GM10266 (cell line): ENCODE data around the gene OS9.

ENCODE experiments used
- DNase-seq: peaks from one replicate; pipeline ENCODE4 v3.0.0; 2012; ENCODE audit errors: extremely low spot score
- TF ChIP-seq, protein P1 (sequence below): IDR thresholded peaks from 2 replicates; pipeline ENCODE4 v1.5.1; 2012; ENCODE audit warnings: mild to moderate bottlenecking, low read depth; ENCODE audit not compliant: control insufficient read depth, insufficient read depth; ENCODE audit errors: missing control alignments

OS9 gene

GRCh38 chr12:57687862-57688261 lies 6.1 kb upstream of the OS9 start:
- no peak for DNase-seq
- TF ChIP-seq, protein P1, sequence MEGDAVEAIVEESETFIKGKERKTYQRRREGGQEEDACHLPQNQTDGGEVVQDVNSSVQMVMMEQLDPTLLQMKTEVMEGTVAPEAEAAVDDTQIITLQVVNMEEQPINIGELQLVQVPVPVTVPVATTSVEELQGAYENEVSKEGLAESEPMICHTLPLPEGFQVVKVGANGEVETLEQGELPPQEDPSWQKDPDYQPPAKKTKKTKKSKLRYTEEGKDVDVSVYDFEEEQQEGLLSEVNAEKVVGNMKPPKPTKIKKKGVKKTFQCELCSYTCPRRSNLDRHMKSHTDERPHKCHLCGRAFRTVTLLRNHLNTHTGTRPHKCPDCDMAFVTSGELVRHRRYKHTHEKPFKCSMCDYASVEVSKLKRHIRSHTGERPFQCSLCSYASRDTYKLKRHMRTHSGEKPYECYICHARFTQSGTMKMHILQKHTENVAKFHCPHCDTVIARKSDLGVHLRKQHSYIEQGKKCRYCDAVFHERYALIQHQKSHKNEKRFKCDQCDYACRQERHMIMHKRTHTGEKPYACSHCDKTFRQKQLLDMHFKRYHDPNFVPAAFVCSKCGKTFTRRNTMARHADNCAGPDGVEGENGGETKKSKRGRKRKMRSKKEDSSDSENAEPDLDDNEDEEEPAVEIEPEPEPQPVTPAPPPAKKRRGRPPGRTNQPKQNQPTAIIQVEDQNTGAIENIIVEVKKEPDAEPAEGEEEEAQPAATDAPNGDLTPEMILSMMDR: no peak

DNA sequence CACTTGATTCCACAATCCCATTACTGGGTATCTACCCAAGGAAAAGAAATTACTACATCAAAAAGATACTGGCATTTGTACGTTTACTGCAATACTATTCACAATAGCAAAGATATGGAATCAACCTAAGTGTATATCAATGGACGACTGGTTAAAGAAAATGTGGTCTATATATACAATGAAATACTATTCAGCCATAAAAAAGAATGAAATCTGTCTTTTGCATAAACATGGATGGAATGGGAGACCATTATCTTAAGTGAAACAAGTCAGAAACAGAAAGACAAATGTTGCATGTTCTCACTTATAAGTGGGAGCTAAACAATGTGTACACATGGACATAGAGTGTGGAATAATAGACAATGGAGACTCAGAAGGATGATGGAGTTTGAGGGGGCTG lies 5.0 kb upstream of the OS9 start:
- TF ChIP-seq, protein P1: no peak
- DNase-seq: no peak

- DNase-seq: no peak
- TF ChIP-seq, protein P1: no peak
These were observed 1.4 kb upstream of the OS9 start for GRCh38 chr12:57692500-57692899.

DNA sequence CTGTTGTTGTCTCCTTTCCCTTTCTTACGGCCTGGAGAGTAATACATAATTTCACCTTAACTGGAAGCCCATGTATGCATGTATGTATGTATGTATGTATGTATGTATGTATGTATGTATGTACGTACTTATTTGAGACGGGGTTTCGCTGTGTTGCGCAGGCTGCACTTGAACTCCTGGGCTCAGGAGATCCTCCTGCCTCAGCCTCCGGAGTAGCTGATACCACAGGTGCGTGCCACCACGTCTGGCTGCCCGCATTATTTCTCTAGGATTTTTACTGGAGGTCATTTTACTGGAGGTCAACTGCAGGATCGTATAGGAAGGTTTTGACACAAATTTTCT lies 644 bp upstream of the OS9 start:
- TF ChIP-seq, protein P1: no peak
- no peak for DNase-seq

- no peak for DNase-seq
- TF ChIP-seq, protein P1: no peak
These were observed 607 bp downstream of the OS9 start for GRCh38 chr12:57694459-57695019.

DNA sequence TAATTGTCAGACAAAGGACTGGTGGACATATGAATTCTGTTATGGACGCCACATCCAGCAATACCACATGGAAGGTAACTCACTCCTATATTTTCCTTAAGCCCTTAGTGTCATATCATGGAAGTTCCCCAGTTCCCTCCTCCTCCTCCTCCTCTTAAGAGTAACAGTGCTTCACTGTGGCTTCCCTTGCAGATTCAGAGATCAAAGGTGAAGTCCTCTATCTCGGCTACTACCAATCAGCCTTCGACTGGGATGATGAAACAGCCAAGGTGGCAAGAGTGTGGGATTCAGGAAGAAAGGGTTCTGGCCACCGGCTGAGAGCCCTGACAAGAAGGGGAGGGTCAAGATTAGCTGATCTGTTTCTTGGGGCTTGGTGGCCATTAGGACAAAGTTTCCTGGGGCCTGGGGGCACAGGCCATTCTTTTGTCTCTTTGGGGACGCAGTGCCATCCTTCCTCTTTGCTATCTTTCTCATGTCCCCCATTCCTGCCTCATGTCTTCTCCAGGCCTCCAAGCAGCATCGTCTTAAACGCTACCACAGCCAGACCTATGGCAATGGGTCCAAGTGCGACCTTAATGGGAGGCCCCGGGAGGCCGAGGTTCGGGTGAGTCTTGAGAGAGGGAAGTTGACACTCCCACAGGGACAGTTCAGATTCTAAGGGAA lies 2.0 kb downstream of the OS9 start:
- TF ChIP-seq, protein P1: no peak
- no peak for DNase-seq

DNA sequence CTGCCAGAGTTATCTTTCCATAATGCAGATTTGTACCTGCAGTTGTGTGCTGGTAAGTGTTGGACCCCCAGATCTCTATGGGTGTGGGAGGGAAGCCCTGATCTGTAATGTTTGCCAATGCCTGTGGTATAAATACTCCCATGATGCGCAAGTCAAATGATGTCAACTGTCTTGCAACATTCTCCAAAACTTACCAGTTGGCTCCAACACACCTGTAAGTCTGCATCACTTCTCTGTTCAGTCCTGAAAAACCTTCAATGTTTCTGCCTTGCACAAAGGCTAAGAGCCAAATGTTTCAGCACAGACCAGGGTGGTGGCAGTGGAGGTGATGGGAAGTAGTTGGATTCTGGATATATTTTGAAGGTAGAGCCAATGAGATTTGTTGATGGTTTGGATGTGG lies 3.1 kb downstream of the OS9 start:
- TF ChIP-seq, protein P1: no peak
- DNase-seq: no peak
